Measurements from ENCODE around the gene ETS1.

The ETS1 gene

DNA sequence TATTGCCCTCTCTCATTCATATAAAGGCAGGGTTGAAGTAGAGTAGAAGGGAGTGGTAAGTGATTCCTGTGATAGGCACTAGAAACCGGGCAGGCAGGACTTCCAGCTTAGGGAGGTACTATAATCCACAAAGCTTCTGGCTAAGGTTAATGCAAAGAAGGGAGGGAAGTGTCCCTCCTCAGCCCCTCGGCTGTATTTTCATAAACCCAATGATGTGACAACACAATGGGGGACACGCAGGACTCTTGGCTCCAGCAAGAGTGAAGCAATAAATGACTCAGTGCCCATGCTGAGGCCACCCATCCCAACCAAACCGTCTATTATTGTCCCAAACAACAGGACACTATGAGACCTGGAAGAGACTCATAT, 90.7 kb downstream of the ETS1 start:
- peak overlapping the region; percentile 91 for H3K27ac Mint-ChIP-seq
- CTCF ChIA-PET, result interaction anchor here (1.2 to 3.1 kb wide), 6 partner anchors 9 to 335 kb away, joined by 4 to 14 read pairs (median 4); no protein-coding TSS in a partner anchor
- peaks cover 97% of the 10 kb centered on the region for H3K4me1 Mint-ChIP-seq
- DNase-seq, result no peak
- no peaks in the 10 kb centered on the region for H3K27me3 Mint-ChIP-seq
- no peaks in the 10 kb centered on the region for H3K9me3 Mint-ChIP-seq
- H3K36me3 Mint-ChIP-seq, result peaks cover 92% of the 10 kb centered on the region
- peak overlapping the region; percentile 69 for H3K4me3 Mint-ChIP-seq

DNA sequence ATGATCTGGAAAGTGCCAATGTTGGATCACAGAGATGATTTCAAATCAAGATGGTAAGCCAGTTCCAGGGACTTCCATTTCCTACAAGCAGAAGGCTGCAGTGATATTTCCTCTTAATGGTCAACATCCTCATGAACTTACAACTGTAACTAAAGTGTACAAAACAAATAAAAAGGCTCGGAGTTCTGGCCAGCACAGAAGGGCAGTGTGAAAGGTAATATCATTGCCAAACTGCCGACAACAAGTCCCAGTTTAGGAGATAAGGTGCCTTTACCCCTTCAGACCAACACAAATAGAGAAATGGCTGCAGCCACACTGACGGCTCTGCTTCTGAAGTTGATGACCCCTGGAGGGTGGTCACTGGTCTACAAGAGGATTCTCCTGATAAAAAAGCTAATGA, 91.1 kb downstream of the ETS1 start:
- Mint-ChIP-seq H3K27ac (peak overlapping the region; percentile 91), H3K4me1 (peaks cover 97% of the 10 kb centered on the region), H3K36me3 (peaks cover 92% of the 10 kb centered on the region), H3K4me3 (peak overlapping the region; percentile 69), H3K9me3 (no peaks in the 10 kb centered on the region), H3K27me3 (no peaks in the 10 kb centered on the region)
- no peak for DNase-seq
- CTCF ChIA-PET, result interaction anchor here (1.2 to 3.1 kb wide), 5 partner anchors 9 to 335 kb away, joined by 4 to 14 read pairs (median 5); no protein-coding TSS in a partner anchor

- Mint-ChIP-seq H3K27me3 (no peaks in the 10 kb centered on the region), H3K9me3 (no peaks in the 10 kb centered on the region), H3K27ac (peak overlapping the region; percentile 91), H3K36me3 (peaks cover 91% of the 10 kb centered on the region), H3K4me3 (peak overlapping the region; percentile 53), H3K4me1 (peaks cover 98% of the 10 kb centered on the region)
- CTCF ChIA-PET, result interaction anchor here (0.7 to 2.1 kb wide), 7 partner anchors 9 to 138 kb away, joined by 3 to 13 read pairs (median 4); no protein-coding TSS in a partner anchor
- no peak for DNase-seq
These were observed 92.7 kb downstream of the ETS1 start for GRCh38 chr11:128494418-128495332.

- no peaks in the 10 kb centered on the region for H3K27me3 Mint-ChIP-seq
- no peaks in the 10 kb centered on the region for H3K9me3 Mint-ChIP-seq
- peaks cover 98% of the 10 kb centered on the region for H3K4me1 Mint-ChIP-seq
- H3K27ac Mint-ChIP-seq, result peak overlapping the region; percentile 88
- peak overlapping the region; percentile 65 for H3K4me3 Mint-ChIP-seq
- no peak for DNase-seq
- H3K36me3 Mint-ChIP-seq, result peaks cover 91% of the 10 kb centered on the region
- CTCF ChIA-PET, result interaction anchor here (0.7 to 2.3 kb wide), 6 partner anchors 11 to 30 kb away, joined by 3 to 13 read pairs (median 6); no protein-coding TSS in a partner anchor
These were observed 93.8 kb downstream of the ETS1 start for GRCh38 chr11:128493570-128493965.

GRCh38 chr11:128492903-128493569, 94.3 kb downstream of the ETS1 start:
- no peaks in the 10 kb centered on the region for H3K27me3 Mint-ChIP-seq
- DNase-seq, result peak; percentile 66
- H3K4me1 Mint-ChIP-seq, result peaks cover 99% of the 10 kb centered on the region
- CTCF ChIA-PET, result interaction anchor here (0.7 to 2.3 kb wide), 7 partner anchors 10 to 31 kb away, joined by 3 to 13 read pairs (median 5); no protein-coding TSS in a partner anchor
- H3K27ac Mint-ChIP-seq, result peak overlapping the region; percentile 88
- no peaks in the 10 kb centered on the region for H3K9me3 Mint-ChIP-seq
- peak overlapping the region; percentile 65 for H3K4me3 Mint-ChIP-seq
- peaks cover 91% of the 10 kb centered on the region for H3K36me3 Mint-ChIP-seq

GRCh38 chr11:128492461-128492860, 94.9 kb downstream of the ETS1 start:
- H3K9me3 Mint-ChIP-seq, result no peaks in the 10 kb centered on the region
- CTCF ChIA-PET, result interaction anchor here (0.7 to 2.3 kb wide), 10 partner anchors 8 to 139 kb away, joined by 3 to 13 read pairs (median 6); no protein-coding TSS in a partner anchor
- peaks cover 98% of the 10 kb centered on the region for H3K4me1 Mint-ChIP-seq
- peak overlapping the region; percentile 88 for H3K27ac Mint-ChIP-seq
- DNase-seq, result no peak
- H3K27me3 Mint-ChIP-seq, result no peaks in the 10 kb centered on the region
- peak overlapping the region; percentile 65 for H3K4me3 Mint-ChIP-seq
- peaks cover 90% of the 10 kb centered on the region for H3K36me3 Mint-ChIP-seq

GRCh38 chr11:128491195-128491936, 96.0 kb downstream of the ETS1 start:
- Mint-ChIP-seq H3K9me3 (no peaks in the 10 kb centered on the region), H3K4me1 (peaks cover 98% of the 10 kb centered on the region), H3K4me3 (peak overlapping the region; percentile 65), H3K27me3 (no peaks in the 10 kb centered on the region), H3K27ac (peak overlapping the region; percentile 88), H3K36me3 (peaks cover 88% of the 10 kb centered on the region)
- no peak for DNase-seq
- CTCF ChIA-PET, result interaction anchor here (0.9 to 2.3 kb wide), 10 partner anchors 9 to 173 kb away, joined by 3 to 9 read pairs (median 4); no protein-coding TSS in a partner anchor

- H3K36me3 Mint-ChIP-seq, result peaks cover 88% of the 10 kb centered on the region
- H3K27me3 Mint-ChIP-seq, result no peaks in the 10 kb centered on the region
- peak overlapping the region; percentile 88 for H3K27ac Mint-ChIP-seq
- CTCF ChIA-PET, result interaction anchor here (0.9 to 1.8 kb wide), 4 partner anchors 10 to 200 kb away, joined by 3 to 6 read pairs (median 4); no protein-coding TSS in a partner anchor
- peak overlapping the region; percentile 21 for H3K4me3 Mint-ChIP-seq
- DNase-seq, result no peak
- peaks cover 98% of the 10 kb centered on the region for H3K4me1 Mint-ChIP-seq
- H3K9me3 Mint-ChIP-seq, result no peaks in the 10 kb centered on the region
These were observed 97.3 kb downstream of the ETS1 start for GRCh38 chr11:128490092-128490491.

DNA sequence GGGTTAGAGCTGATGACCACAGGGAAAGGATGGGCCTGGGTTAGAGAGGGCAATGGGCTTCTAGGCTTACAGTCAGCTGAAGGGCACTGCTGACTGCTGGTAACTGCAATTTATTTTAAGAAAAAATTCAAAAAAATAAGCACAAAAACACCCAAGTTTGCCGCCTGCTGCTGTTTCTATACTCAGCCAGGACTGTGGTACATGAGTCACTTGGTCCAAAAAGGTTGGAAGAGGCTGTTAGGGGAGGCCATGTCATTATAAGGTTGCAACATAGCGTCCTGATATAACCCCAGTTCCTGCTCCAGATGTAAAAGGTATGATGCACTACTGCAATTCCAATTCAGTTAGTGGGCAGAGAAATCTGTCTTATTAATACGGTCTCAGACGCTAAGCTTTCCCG, 98.9 kb downstream of the ETS1 start:
- no peak for DNase-seq
- CTCF ChIA-PET, result interaction anchor here (1.4 to 2.4 kb wide), 3 partner anchors 23 to 140 kb away, joined by 3 to 6 read pairs (median 3); no protein-coding TSS in a partner anchor
- peak overlapping the region; percentile 32 for H3K4me3 Mint-ChIP-seq
- H3K36me3 Mint-ChIP-seq, result peaks cover 91% of the 10 kb centered on the region
- H3K4me1 Mint-ChIP-seq, result peaks cover 98% of the 10 kb centered on the region
- no peaks in the 10 kb centered on the region for H3K9me3 Mint-ChIP-seq
- no peaks in the 10 kb centered on the region for H3K27me3 Mint-ChIP-seq
- peak overlapping the region; percentile 88 for H3K27ac Mint-ChIP-seq

DNA sequence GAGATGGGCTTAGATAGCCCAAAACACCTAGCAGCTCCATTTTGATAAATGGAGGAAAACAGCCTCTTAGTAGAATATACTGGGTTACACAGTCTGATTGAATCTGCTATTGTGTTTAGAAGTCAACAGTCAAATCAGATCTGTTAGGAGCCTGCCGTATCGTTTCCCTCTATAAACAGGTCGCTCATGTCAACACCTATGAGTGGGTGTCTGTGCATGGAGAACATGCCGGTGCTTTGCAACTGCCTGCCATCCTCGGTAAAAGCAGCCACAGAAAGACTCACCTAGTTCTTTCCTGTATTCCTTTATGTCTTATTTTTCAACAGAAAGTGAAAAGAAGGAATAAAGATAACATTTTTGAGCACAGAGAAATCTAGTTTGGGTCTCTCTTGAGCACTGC, 99.4 kb downstream of the ETS1 start:
- H3K9me3 Mint-ChIP-seq, result no peaks in the 10 kb centered on the region
- peaks cover 92% of the 10 kb centered on the region for H3K36me3 Mint-ChIP-seq
- no peak for DNase-seq
- H3K27ac Mint-ChIP-seq, result peak overlapping the region; percentile 88
- peak overlapping the region; percentile 32 for H3K4me3 Mint-ChIP-seq
- H3K4me1 Mint-ChIP-seq, result peaks cover 98% of the 10 kb centered on the region
- CTCF ChIA-PET, result interaction anchor here (1.4 to 2.4 kb wide), 4 partner anchors 23 to 140 kb away, joined by 3 to 7 read pairs (median 4); no protein-coding TSS in a partner anchor
- no peaks in the 10 kb centered on the region for H3K27me3 Mint-ChIP-seq

- no peak for DNase-seq
- CTCF ChIA-PET, result interaction anchor here (0.6 to 2.7 kb wide), 8 partner anchors 9 to 277 kb away, joined by 3 to 10 read pairs (median 6); no protein-coding TSS in a partner anchor
- peak overlapping the region; percentile 92 for H3K27ac Mint-ChIP-seq
- peaks cover 95% of the 10 kb centered on the region for H3K36me3 Mint-ChIP-seq
- no peaks in the 10 kb centered on the region for H3K9me3 Mint-ChIP-seq
- H3K4me3 Mint-ChIP-seq, result peak overlapping the region; percentile 77
- peaks cover 98% of the 10 kb centered on the region for H3K4me1 Mint-ChIP-seq
- H3K27me3 Mint-ChIP-seq, result no peaks in the 10 kb centered on the region
These were observed 103.2 kb downstream of the ETS1 start for GRCh38 chr11:128484172-128484571.

DNA sequence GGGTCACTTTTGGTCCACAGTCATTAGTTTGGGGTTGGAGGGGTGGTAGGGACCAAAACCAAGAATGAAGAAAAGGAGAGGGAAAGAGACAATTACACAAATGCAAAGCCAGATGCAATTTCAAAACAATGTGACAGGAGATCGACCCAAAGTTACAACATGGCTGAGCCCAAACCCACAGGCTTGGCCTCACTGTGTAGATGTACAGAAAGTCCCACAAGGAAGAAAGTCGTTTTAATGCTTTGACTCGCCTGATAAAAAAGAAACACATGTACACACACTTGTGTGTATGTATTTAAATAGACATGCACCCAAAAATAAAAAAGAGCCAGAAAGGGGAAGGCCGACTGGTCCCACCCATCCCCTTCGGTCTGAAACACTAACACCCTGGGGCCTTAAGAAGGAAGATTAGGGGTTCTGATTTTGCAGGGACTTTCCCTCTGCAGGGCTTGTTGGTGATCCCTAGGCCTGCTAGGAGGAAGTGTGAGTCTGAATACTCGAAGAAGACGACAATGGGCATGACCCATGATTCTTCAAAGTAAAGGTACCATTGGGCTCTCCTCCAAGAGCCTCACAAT, 104.1 kb downstream of the ETS1 start:
- Mint-ChIP-seq H3K9me3 (no peaks in the 10 kb centered on the region), H3K27me3 (no peaks in the 10 kb centered on the region), H3K27ac (peak overlapping the region; percentile 92), H3K4me3 (peak overlapping the region; percentile 77), H3K36me3 (peaks cover 96% of the 10 kb centered on the region), H3K4me1 (peaks cover 98% of the 10 kb centered on the region)
- no peak for DNase-seq
- CTCF ChIA-PET, result interaction anchor here (1.2 to 2.7 kb wide), 11 partner anchors 8 to 193 kb away, joined by 3 to 12 read pairs (median 8); no protein-coding TSS in a partner anchor
